Measurements from ENCODE around the gene EPS8. TPM values are rescaled to one million over a fixed set of nuclear protein-coding genes. Genes with fewer than 3 reads are reported as not detected.
"Not testable (repeated sequence)": the region's sequence is repeated elsewhere in the genome, so short reads cannot be mapped to it uniquely, and the experiment has no call there.

The EPS8 gene
- polyA plus RNA-seq, 4 donors = 61.1 to 65.8 (median 61.9) TPM

- DNase-seq (ENCODE audit: low read depth in 4 of 4, low spot score in 3 of 4) = not testable (repeated sequence)
These were observed 27.0 kb downstream of the EPS8 start for GRCh38 chr12:15762162-15762561.

- no peak for DNase-seq (ENCODE audit: low read depth in 4 of 4, low spot score in 3 of 4)
These were observed 31.5 kb downstream of the EPS8 start for GRCh38 chr12:15757553-15758255.

DNA sequence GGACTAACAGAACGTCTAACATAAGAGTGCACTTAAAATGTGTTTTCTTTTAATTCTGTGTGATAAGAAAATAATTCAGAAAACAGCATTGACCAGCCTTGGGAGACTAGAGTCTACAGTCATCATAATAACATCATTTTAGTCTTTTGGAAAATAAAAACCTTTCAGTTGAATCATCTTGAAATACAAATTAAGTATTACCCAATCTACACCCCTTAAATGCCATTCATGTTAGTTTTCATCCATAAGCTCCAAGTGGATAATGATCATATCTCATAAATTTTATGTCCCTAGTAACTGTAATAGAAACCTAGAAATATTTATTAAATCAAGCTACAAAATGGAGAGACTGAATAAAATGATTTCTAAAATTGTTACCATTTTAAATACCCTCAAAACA is 32.4 kb downstream of the EPS8 start:
- DNase-seq (ENCODE audit: low read depth in 4 of 4, low spot score in 3 of 4) = no peak

- DNase-seq (ENCODE audit: low read depth in 4 of 4, low spot score in 3 of 4) = no peak
These were observed 35.0 kb downstream of the EPS8 start for GRCh38 chr12:15754233-15754632.

DNA sequence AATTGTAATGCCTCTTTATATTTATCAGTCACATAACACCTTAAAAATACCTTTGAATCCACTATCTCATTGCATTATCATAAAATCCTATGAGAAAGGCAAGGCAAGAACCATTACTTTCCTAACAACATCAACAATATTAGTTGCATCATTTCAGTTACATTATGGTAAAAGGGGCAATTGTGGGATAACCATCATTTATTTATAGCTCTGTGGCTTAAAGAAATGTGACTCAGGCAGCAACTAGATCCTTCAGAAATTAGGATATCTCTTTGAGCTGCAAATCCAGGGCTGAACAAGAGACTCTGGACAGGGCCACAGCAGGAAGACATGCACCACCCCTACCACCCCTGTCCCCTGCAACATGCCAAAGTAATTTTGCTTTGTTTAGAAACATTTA is 36.4 kb downstream of the EPS8 start:
- DNase-seq (ENCODE audit: low read depth in 4 of 4, low spot score in 3 of 4) = no peak

DNA sequence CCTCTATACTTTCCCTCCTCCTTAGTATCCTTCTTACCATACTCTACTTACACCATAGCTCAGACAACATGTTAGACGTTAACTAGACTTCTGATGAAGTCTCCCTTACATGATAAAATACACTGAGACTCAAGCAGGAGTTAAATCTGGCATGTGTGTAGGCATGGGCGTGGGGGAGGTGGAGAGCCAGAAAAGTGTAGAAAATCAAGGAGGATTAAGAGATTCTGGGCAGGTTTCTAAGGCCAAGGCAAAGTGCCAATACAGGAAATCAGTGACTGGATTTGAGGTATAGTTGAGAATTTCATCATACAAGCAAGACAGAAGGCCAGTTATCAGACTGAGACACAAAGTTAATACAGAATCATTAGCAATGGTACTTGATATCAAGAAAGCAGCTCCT is 37.4 kb downstream of the EPS8 start:
- no peak for DNase-seq (ENCODE audit: low read depth in 4 of 4, low spot score in 3 of 4)

GRCh38 chr12:15749937-15750336 is 39.3 kb downstream of the EPS8 start:
- no peak for DNase-seq (ENCODE audit: low read depth in 4 of 4, low spot score in 3 of 4)

DNA sequence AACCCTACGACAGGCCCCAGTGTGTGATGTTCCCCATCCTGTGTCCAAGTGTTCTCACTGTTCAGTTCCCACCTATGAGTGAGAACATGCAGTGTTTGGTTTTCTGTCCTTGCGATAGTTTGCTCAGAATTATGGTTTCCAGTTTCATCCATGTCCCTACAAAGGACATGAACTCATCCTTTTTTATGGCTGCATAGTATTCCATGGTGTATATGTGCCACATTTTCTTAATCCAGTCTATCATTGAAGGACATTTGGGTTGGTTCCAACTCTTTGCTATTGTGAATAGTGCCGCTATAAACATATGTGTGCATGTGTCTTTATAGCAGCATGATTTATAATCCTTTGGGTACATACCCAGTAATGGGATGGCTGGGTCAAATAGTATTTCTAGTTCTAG is 47.3 kb downstream of the EPS8 start:
- not testable (repeated sequence) for DNase-seq (ENCODE audit: low read depth in 4 of 4, low spot score in 3 of 4)

DNA sequence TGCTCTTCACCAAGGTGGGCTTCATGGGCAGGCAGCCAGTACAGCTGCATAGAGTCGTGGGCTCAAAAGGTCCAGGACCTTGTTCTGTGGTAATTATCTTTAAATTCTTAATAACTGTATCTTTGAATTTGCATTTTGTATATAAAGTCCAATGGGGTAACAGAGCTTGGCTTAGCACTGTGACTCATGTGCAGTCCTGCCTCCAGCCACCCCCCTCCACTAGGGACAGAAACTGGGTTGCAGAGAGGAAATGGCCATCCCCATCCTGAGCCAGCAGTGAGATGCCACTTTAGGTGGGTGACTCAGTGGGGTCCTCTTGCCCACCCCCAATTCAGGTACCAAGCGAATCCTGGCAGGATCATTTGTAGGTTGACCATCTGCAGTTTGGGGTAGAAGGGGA is 48.1 kb downstream of the EPS8 start:
- DNase-seq (ENCODE audit: low read depth in 4 of 4, low spot score in 3 of 4) = no peak

DNA sequence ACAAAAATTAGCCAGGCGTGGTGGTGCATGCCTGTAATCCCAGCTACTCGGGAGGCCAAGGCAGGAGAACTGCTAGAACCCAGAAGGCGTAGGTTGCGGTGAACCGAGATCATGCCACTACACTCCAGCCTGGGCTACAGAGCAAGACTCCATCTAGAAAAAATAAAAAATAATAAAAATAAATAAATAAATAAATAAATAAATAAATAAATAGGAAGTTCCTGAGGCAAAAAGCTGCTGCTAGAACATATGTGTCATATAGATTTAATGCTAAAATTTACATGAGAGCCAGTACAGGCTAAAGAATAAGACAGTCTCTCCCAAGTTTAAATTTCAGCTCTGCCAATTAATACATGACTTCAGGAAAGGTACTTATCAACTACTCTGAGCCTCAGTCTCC is 48.8 kb downstream of the EPS8 start:
- DNase-seq (ENCODE audit: low read depth in 4 of 4, low spot score in 3 of 4) = not testable (repeated sequence)

DNA sequence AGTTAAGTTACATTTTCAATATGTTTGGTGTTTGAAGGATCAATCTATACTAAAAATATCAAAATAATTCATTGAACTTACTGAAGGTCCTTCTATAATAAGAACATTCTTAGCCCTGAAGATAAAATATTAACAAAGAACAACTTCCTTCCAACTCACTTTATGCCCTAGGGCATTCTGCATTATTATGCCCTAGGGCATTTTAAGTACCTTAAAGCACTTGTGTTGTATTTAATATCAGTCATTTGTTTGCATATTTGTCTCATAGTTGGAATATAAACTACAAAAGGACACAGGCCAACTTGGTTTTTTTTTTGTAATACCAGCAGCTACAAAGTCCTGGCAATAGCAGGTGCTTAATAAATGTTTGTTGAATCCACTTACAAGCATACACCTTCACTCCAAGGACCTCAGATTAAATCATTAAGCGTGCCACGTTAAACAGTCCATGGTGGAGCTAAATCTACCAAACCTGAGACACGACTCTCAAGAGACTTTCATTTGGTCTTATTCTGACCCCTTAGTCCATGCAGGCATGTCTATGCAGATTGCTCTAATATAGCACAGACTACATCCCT is 50.7 kb downstream of the EPS8 start:
- no peak for DNase-seq (ENCODE audit: low read depth in 4 of 4, low spot score in 3 of 4)

DNA sequence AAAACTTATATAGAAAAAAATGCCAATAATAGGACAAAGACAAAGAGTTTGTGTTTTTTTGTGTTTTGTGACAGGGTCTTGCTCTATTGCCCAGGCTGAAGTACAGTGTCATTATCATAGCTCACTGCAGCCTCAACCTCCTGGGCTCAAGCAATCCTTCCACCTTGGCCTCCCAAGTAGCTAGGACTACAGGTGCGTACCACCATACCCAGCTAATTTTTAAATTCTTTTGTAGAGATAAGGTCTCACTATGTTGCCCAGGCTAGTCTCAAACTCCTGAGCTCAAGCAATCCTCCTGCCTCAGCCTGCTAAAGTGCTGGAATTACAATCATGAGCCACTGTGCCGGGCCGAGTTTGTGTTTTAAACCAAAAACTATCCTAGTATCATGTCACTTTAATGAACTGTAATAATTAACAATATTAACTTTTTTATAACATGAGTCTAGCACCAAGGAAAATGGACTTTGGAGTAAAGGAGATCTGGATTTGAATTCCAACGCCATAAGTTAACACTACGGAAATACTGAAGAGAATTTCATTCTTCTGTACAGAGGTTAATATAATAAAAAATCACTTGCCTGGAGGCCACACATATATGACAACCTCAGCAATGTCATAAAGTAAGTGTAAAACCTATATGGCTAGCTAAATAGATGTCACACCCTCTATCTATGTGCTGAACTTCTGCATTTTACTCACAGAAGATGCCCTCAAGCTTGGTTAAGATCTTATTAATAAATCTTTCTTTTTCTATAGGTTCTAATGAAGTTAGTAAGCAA is 53.2 kb downstream of the EPS8 start:
- no peak for DNase-seq (ENCODE audit: low read depth in 4 of 4, low spot score in 3 of 4)

DNA sequence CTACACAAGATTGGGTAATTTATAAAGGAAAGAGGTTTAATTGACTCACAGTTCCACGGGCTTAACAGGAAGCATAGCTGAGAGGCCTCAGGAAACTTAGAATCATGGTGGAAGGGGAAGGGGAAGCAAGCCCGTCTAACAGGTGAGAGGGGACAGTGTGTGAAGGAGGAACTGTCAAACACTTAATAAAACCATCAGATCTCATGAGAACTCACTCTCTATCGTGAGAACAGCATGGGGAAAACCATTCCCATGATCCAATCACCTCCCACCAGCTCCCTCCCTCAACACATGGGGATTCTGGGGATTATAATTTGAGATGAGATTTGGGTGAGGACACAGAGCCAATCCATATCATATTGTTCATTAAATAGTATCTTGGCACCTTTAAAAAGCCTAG is 56.1 kb downstream of the EPS8 start:
- DNase-seq (ENCODE audit: low read depth in 4 of 4, low spot score in 3 of 4) = no peak

GRCh38 chr12:15732341-15733061 is 56.7 kb downstream of the EPS8 start:
- DNase-seq (ENCODE audit: low read depth in 4 of 4, low spot score in 3 of 4) = peak in 2 of 4 donors; percentile 9 to 16

GRCh38 chr12:15731940-15732339 is 57.2 kb downstream of the EPS8 start:
- no peak for DNase-seq (ENCODE audit: low read depth in 4 of 4, low spot score in 3 of 4)

DNA sequence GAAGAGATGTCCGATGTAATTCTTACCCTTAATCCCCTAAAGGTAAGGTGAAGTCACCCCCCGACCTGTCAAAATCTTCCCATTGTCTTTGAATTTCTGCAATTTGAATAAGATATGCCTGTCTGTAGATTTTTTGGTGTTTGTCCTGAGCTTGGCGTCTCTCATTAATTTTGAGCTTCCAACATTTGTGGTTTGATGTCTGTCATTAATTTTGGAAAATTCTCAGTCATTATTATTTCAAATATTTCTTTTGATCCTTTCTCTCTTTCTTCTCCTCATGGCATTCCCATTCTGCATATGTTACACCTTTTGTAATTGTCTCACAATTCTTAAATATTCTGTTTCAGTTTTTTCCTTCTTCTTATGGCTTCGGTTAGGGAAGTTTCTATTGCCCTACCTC is 60.1 kb downstream of the EPS8 start:
- DNase-seq (ENCODE audit: low read depth in 4 of 4, low spot score in 3 of 4) = no peak

DNA sequence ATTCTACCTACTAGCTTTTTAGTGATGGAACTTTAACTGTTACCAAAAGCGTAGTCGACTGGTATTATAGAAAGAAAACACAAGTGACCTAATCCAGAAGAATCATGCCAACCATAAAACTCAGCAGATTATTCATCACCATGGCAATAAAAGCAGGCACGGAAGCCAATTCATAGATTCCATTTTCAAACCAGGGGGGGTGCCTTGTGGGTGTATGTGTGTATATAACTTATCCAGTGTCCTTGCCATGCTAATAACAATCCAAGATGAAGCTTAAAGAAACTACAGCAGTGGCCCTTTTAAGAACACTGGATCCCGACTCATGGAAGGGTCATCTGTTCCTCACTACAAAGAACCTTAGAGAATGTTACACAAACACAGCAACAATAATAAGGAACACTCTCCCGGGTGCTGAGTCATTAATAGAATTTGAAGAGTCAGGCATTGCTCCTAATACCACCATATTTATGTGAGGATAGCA is 61.0 kb downstream of the EPS8 start:
- no peak for DNase-seq (ENCODE audit: low read depth in 4 of 4, low spot score in 3 of 4)

DNA sequence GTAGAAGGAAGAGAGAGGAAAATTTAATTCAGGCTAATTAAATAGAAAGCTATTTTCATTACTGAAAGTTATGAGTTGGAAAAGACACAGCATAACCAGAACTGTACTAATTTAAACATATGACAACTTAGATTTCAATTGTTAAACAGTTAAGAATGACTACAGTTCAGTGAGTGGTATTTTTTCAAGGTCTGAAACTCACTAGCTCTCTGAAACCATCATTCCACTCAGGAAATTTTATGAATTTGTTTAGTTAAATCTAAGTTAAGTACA is 62.4 kb downstream of the EPS8 start:
- DNase-seq (ENCODE audit: low read depth in 4 of 4, low spot score in 3 of 4) = no peak

- DNase-seq (ENCODE audit: low read depth in 4 of 4, low spot score in 3 of 4) = no peak
These were observed 62.9 kb downstream of the EPS8 start for GRCh38 chr12:15726027-15726877.

- DNase-seq (ENCODE audit: low read depth in 4 of 4, low spot score in 3 of 4) = no peak
These were observed 66.2 kb downstream of the EPS8 start for GRCh38 chr12:15722951-15723350.
